Pons (tissue), 1 donor: Measurements from ENCODE around the gene CCL27.

Experiments used
- DNase-seq: peaks from one replicate; pipeline ENCODE4 v3.0.0-alpha.2; 2016; ENCODE audit warnings: low spot score

CCL27 gene

GRCh38 chr9:34627716-34628655 is 34.5 kb downstream of the CCL27 start:
- DNase-seq = no peak

GRCh38 chr9:34625186-34625486 is 37.3 kb downstream of the CCL27 start:
- DNase-seq = no peak

GRCh38 chr9:34624475-34625185 is 37.8 kb downstream of the CCL27 start:
- DNase-seq = no peak

GRCh38 chr9:34623374-34624235 is 38.9 kb downstream of the CCL27 start:
- no peak for DNase-seq

- DNase-seq = peak; percentile 96
These were observed 42.1 kb downstream of the CCL27 start, which contains the start of gene DCTN3 for GRCh38 chr9:34620061-34620994. TSS of gene DCTN3 (minus strand) at chr9:34620495. CDS start at chr9:34620464, 31 bp downstream.

- DNase-seq = no peak
These were observed 47.3 kb downstream of the CCL27 start for GRCh38 chr9:34615132-34615531.

- DNase-seq = peak; percentile 90
These were observed 49.6 kb downstream of the CCL27 start for GRCh38 chr9:34612788-34613390.
